Esophagus muscularis mucosa (tissue), 4 donors: ENCODE results near the gene APP.

Experiments
- EP300 ChIP-seq: sonication (generic); formaldehyde crosslinking; IDR thresholded peaks from one replicate; pipeline ENCODE4 v1.6.1; 2017; ENCODE audit warnings: antibody characterized with exemption
- POLR2A ChIP-seq: fragments of 450-650 bp; IDR thresholded peaks from one replicate; pipeline ENCODE4 v1.6.1; 2017; ENCODE audit warnings: antibody characterized with exemption, moderate library complexity, mild to moderate bottlenecking, low read depth
- POLR2AphosphoS5 ChIP-seq, 2 donors: sonication (generic); formaldehyde crosslinking; IDR thresholded peaks; one replicate each; pipeline ENCODE4 v1.6.1; 2017; ENCODE audit warnings: antibody characterized with exemption in 2 of 2
- TF ChIP-seq, protein P1 (sequence below), 3 experiments: fragments of 200-600 bp in 2 of 3; fragments of 450-650 bp in 1 of 3; sonication (generic) in 2 of 3; IDR thresholded peaks; one replicate each; pipeline ENCODE4 v1.5.1; 2017 to 2019; ENCODE audit warnings: antibody characterized with exemption in 3 of 3, mild to moderate bottlenecking in 2 of 3, moderate library complexity in 1 of 3

- no peak for TF ChIP-seq POLR2A
- TF ChIP-seq, protein P1, sequence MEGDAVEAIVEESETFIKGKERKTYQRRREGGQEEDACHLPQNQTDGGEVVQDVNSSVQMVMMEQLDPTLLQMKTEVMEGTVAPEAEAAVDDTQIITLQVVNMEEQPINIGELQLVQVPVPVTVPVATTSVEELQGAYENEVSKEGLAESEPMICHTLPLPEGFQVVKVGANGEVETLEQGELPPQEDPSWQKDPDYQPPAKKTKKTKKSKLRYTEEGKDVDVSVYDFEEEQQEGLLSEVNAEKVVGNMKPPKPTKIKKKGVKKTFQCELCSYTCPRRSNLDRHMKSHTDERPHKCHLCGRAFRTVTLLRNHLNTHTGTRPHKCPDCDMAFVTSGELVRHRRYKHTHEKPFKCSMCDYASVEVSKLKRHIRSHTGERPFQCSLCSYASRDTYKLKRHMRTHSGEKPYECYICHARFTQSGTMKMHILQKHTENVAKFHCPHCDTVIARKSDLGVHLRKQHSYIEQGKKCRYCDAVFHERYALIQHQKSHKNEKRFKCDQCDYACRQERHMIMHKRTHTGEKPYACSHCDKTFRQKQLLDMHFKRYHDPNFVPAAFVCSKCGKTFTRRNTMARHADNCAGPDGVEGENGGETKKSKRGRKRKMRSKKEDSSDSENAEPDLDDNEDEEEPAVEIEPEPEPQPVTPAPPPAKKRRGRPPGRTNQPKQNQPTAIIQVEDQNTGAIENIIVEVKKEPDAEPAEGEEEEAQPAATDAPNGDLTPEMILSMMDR (IDR thresholded peaks at IDR 0.05) = no peak
- no peak for TF ChIP-seq POLR2AphosphoS5 (IDR thresholded peaks at IDR 0.05)
- no peak for TF ChIP-seq EP300
Measured at GRCh38 chr21:26085127-26085526, 85.4 kb downstream of the APP start.
